Left ventricle myocardium superior (tissue), 1 donor: ENCODE measurements around the gene FASLG. TPM values are rescaled to one million over a fixed set of nuclear protein-coding genes. Genes with fewer than 3 reads are reported as not detected.

Experiments used
- ATAC-seq: fragments of 200-7000 bp; cut with Tn5 transposase; one replicate; pipeline ENCODE4 v1.9.1; 2020; ENCODE audit warnings: mild to moderate bottlenecking, moderate library complexity
- DNase-seq: peaks from one replicate; pipeline ENCODE4 v3.0.0-alpha.2; 2020
- intact Hi-C: fragments of 100-400 bp; cut with micrococcal nuclease; formaldehyde crosslinking; loops from one replicate; pipeline ENCODE4 v1.11.0; 2022
- total RNA-seq: library from RNA; stranded (reverse); fragmentation: NEBNext Ultra II Directional; extraction: Animal tissue kit (Norgen Biotek cat#: 25700); gene quantifications from one replicate; pipeline ENCODE4 v1.2.1, GENCODE V29; 2021
- donor health status: DM: no; HTN: yes; CAD: no; lungs with severe emphysema.

Gene FASLG
- total RNA-seq, 1 donor from 2014 or later = 0.12 TPM

GRCh38 chr1:172640111-172640510, 18.8 kb upstream of the FASLG start:
- no peak for ATAC-seq
- no peak for DNase-seq
- intact Hi-C loops = no loop called here

GRCh38 chr1:172641492-172641891, 17.4 kb upstream of the FASLG start:
- no peak for ATAC-seq
- DNase-seq = no peak
- intact Hi-C loops = no loop called here

GRCh38 chr1:172642970-172643369, 15.9 kb upstream of the FASLG start:
- intact Hi-C loops = no loop called here
- DNase-seq = no peak
- ATAC-seq = no peak

- DNase-seq (no peak), ATAC-seq (peak; percentile 91)
- intact Hi-C loops = no loop called here
These were observed 12.2 kb upstream of the FASLG start for GRCh38 chr1:172646653-172647052.

GRCh38 chr1:172647110-172647564, 11.8 kb upstream of the FASLG start:
- no peak for ATAC-seq
- intact Hi-C loops = no loop called here
- no peak for DNase-seq

GRCh38 chr1:172647987-172648386, 10.9 kb upstream of the FASLG start:
- ATAC-seq (no peak), DNase-seq (no peak)
- intact Hi-C loops = no loop called here

- DNase-seq (no peak), ATAC-seq (peak; percentile 34)
- intact Hi-C loops = no loop called here
These were observed 8.3 kb upstream of the FASLG start for GRCh38 chr1:172650474-172651193.

- ATAC-seq = no peak
- intact Hi-C loops = no loop called here
- DNase-seq = no peak
These were observed 5.7 kb upstream of the FASLG start for GRCh38 chr1:172653015-172653709.

- ATAC-seq (no peak), DNase-seq (no peak)
- intact Hi-C loops = no loop called here
These were observed 4.4 kb upstream of the FASLG start for GRCh38 chr1:172654535-172654934.

- ATAC-seq = no peak
- intact Hi-C loops = no loop called here
- no peak for DNase-seq
These were observed 2.3 kb upstream of the FASLG start for GRCh38 chr1:172656576-172656975.

- peak; percentile 64 for DNase-seq
- ATAC-seq = peak; percentile 98
- intact Hi-C loops = no loop called here
These were observed 1.3 kb upstream of the FASLG start for GRCh38 chr1:172657586-172657985.

- no peak for ATAC-seq
These were observed 2.2 kb downstream of the FASLG start for GRCh38 chr1:172661107-172661506.

GRCh38 chr1:172662464-172663109, 3.7 kb downstream of the FASLG start:
- intact Hi-C loops = no loop called here
- ATAC-seq (no peak), DNase-seq (peak; percentile 53)

More at GRCh38 chr1:172661107-172661506, 2.2 kb downstream of the FASLG start:
- DNase-seq = no peak
- intact Hi-C loops = no loop called here

GRCh38 chr1:172663732-172664131, 4.8 kb downstream of the FASLG start:
- ATAC-seq (no peak), DNase-seq (no peak)
- intact Hi-C loops = no loop called here

GRCh38 chr1:172668097-172668496, 9.2 kb downstream of the FASLG start:
- intact Hi-C loops = no loop called here
- DNase-seq (no peak), ATAC-seq (no peak)

GRCh38 chr1:172669011-172669410, 10.1 kb downstream of the FASLG start:
- no peak for ATAC-seq
- intact Hi-C loops = no loop called here
- DNase-seq = no peak

GRCh38 chr1:172670316-172670715, 11.4 kb downstream of the FASLG start:
- ATAC-seq = no peak
- DNase-seq = no peak
- intact Hi-C loops = no loop called here

GRCh38 chr1:172670791-172671190, 11.9 kb downstream of the FASLG start:
- ATAC-seq (no peak), DNase-seq (no peak)
- intact Hi-C loops = no loop called here

GRCh38 chr1:172671591-172671990, 12.7 kb downstream of the FASLG start:
- intact Hi-C loops = no loop called here
- no peak for ATAC-seq

GRCh38 chr1:172672720-172673119, 13.8 kb downstream of the FASLG start:
- intact Hi-C loops = no loop called here
- ATAC-seq (no peak), DNase-seq (no peak)

More at GRCh38 chr1:172671591-172671990, 12.7 kb downstream of the FASLG start:
- no peak for DNase-seq
